ENCODE data around the gene SEC23A.
"Not testable (repeated sequence)": the region's sequence is repeated elsewhere in the genome, so short reads cannot be mapped to it uniquely, and the experiment has no call there.

The SEC23A gene

GRCh38 chr14:39055786-39056474 is 47.1 kb downstream of the SEC23A start:
- H3K79me2 ChIP-seq (ENCODE audit: insufficient read depth, low read length) = no peaks in the 10 kb centered on the region

DNA sequence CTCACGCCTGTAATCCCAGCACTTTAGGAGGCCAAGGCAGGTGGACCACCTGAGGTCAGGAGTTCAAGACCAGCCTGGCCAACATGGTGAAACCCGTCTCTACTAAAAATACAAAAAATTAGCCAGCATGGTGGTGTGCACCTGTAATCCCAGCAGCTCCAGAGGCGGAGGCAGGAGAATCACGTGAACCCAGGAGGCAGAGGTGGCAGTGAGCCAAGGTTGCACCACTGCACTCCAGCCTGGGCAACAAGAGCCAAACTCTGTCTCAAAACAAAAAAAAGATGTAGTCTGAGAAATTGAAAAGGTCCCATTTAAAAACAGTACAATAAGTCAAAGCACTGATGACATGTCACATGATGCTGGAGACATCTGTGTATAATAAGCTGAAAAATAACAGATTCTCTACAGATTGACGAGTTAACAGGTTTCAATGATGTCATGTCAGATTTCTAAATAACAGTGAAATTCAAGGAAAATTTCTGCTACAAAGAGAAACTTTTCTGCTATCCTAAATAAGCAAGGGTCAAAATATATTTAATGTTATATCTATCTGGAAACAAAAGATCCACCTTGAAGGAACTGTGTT is 50.1 kb downstream of the SEC23A start:
- not testable (repeated sequence) for H3K4me1 ChIP-seq (ENCODE audit: insufficient read depth, low read length, poor library complexity, severe bottlenecking); H3K79me2 ChIP-seq (ENCODE audit: insufficient read depth, low read length); H3K9me2 ChIP-seq (replicated peaks; ENCODE audit: low read depth, low read length); H2AFZ ChIP-seq (ENCODE audit: low read length); H3K9ac ChIP-seq (ENCODE audit: low read depth, low read length, poor library complexity, severe bottlenecking); H3K4me2 ChIP-seq (ENCODE audit: low read depth, low read length, poor library complexity, severe bottlenecking); H3F3A ChIP-seq (ENCODE audit: low read depth); H3K27me3 ChIP-seq (ENCODE audit: insufficient read depth, low read length, poor library complexity, severe bottlenecking); H4K20me1 ChIP-seq (ENCODE audit: insufficient read depth, low read length, poor library complexity, severe bottlenecking); H3K4me3 ChIP-seq (ENCODE audit: low read length, poor library complexity, severe bottlenecking)
- Histone ChIP-seq H3K9me3 (ENCODE audit: insufficient read depth, low read depth, low read length) (peaks cover 20% of the 10 kb centered on the region; the same call in 1 of the 2 replicates), H3K36me3 (ENCODE audit: insufficient read depth, low read length) (peaks cover 59% of the 10 kb centered on the region)

More at GRCh38 chr14:39055786-39056474, 47.1 kb downstream of the SEC23A start:
- no peak overlapping the region for H2AFZ ChIP-seq (ENCODE audit: low read length)
- TF ChIP-seq, protein P1, sequence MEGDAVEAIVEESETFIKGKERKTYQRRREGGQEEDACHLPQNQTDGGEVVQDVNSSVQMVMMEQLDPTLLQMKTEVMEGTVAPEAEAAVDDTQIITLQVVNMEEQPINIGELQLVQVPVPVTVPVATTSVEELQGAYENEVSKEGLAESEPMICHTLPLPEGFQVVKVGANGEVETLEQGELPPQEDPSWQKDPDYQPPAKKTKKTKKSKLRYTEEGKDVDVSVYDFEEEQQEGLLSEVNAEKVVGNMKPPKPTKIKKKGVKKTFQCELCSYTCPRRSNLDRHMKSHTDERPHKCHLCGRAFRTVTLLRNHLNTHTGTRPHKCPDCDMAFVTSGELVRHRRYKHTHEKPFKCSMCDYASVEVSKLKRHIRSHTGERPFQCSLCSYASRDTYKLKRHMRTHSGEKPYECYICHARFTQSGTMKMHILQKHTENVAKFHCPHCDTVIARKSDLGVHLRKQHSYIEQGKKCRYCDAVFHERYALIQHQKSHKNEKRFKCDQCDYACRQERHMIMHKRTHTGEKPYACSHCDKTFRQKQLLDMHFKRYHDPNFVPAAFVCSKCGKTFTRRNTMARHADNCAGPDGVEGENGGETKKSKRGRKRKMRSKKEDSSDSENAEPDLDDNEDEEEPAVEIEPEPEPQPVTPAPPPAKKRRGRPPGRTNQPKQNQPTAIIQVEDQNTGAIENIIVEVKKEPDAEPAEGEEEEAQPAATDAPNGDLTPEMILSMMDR (conservative IDR thresholded peaks at IDR 0.05; ENCODE audit: low read length) = no peak
- TF ChIP-seq EZH2phosphoT487 (IDR thresholded peaks at IDR 0.05; ENCODE audit: borderline replicate concordance) = no peak
- H3K4me2 ChIP-seq (ENCODE audit: low read depth, low read length, poor library complexity, severe bottlenecking) = no peak overlapping the region
- peaks cover 20% of the 10 kb centered on the region; the same call in 1 of the 2 replicates for H3K9me3 ChIP-seq (ENCODE audit: insufficient read depth, low read depth, low read length)
- no peaks in the 10 kb centered on the region for H4K20me1 ChIP-seq (ENCODE audit: insufficient read depth, low read length, poor library complexity, severe bottlenecking)
- no peaks in the 10 kb centered on the region for H3K27me3 ChIP-seq (ENCODE audit: insufficient read depth, low read length, poor library complexity, severe bottlenecking)
- H3K36me3 ChIP-seq (ENCODE audit: insufficient read depth, low read length) = peaks cover 62% of the 10 kb centered on the region
- no peaks in the 10 kb centered on the region for H3K9me2 ChIP-seq (replicated peaks; ENCODE audit: low read depth, low read length)
- H3F3A ChIP-seq (ENCODE audit: low read depth) = no peaks in the 10 kb centered on the region
- no peaks in the 10 kb centered on the region for H3K4me1 ChIP-seq (ENCODE audit: insufficient read depth, low read length, poor library complexity, severe bottlenecking)
- H3K4me3 ChIP-seq (ENCODE audit: low read length, poor library complexity, severe bottlenecking) = no peak overlapping the region
- no peak overlapping the region for H3K9ac ChIP-seq (ENCODE audit: low read depth, low read length, poor library complexity, severe bottlenecking)

- Histone ChIP-seq H3K9me3 (ENCODE audit: insufficient read depth, low read depth, low read length) (peaks cover 6% of the 10 kb centered on the region; the same call in 1 of the 2 replicates), H3K4me3 (ENCODE audit: low read length, poor library complexity, severe bottlenecking) (no peak overlapping the region), H2AFZ (ENCODE audit: low read length) (no peak overlapping the region), H3K4me1 (ENCODE audit: insufficient read depth, low read length, poor library complexity, severe bottlenecking) (no peaks in the 10 kb centered on the region), H3K9me2 (replicated peaks; ENCODE audit: low read depth, low read length) (no peaks in the 10 kb centered on the region), H3F3A (ENCODE audit: low read depth) (no peaks in the 10 kb centered on the region), H3K9ac (ENCODE audit: low read depth, low read length, poor library complexity, severe bottlenecking) (no peak overlapping the region), H3K79me2 (ENCODE audit: insufficient read depth, low read length) (no peaks in the 10 kb centered on the region), H3K4me2 (ENCODE audit: low read depth, low read length, poor library complexity, severe bottlenecking) (no peak overlapping the region), H4K20me1 (ENCODE audit: insufficient read depth, low read length, poor library complexity, severe bottlenecking) (no peaks in the 10 kb centered on the region), H3K36me3 (ENCODE audit: insufficient read depth, low read length) (peaks cover 65% of the 10 kb centered on the region), H3K27me3 (ENCODE audit: insufficient read depth, low read length, poor library complexity, severe bottlenecking) (no peaks in the 10 kb centered on the region)
- TF ChIP-seq, protein P1 (conservative IDR thresholded peaks at IDR 0.05; ENCODE audit: low read length) = no peak
- no peak for TF ChIP-seq EZH2phosphoT487 (IDR thresholded peaks at IDR 0.05; ENCODE audit: borderline replicate concordance)
Observed at GRCh38 chr14:39050389-39050788, 52.6 kb downstream of the SEC23A start.

DNA sequence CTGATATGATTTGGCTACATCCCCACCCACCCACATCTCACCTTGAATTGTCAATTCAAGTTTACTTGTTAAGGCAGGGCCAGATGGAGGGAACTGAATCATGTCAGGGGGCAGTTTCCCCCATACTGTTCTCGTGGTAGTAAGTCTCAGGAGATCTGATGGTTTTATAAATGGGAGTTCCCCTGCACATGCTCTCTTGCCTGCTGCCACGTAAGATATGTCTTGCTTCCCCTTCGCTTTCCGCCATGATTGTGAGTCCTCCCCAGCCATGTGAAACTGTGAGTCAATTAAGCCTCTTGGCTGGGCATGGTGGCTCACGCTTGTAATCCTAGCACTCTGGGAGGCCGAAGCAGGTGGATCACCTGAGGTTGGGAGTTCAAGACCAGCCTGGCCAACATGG is 57.1 kb downstream of the SEC23A start:
- H3K4me3 ChIP-seq (ENCODE audit: low read length, poor library complexity, severe bottlenecking); H3K9me3 ChIP-seq (ENCODE audit: insufficient read depth, low read depth, low read length); H3K4me1 ChIP-seq (ENCODE audit: insufficient read depth, low read length, poor library complexity, severe bottlenecking); H3F3A ChIP-seq (ENCODE audit: low read depth); H3K79me2 ChIP-seq (ENCODE audit: insufficient read depth, low read length); H4K20me1 ChIP-seq (ENCODE audit: insufficient read depth, low read length, poor library complexity, severe bottlenecking); H2AFZ ChIP-seq (ENCODE audit: low read length); H3K27me3 ChIP-seq (ENCODE audit: insufficient read depth, low read length, poor library complexity, severe bottlenecking); H3K9me2 ChIP-seq (replicated peaks; ENCODE audit: low read depth, low read length); H3K9ac ChIP-seq (ENCODE audit: low read depth, low read length, poor library complexity, severe bottlenecking); H3K4me2 ChIP-seq (ENCODE audit: low read depth, low read length, poor library complexity, severe bottlenecking): not testable (repeated sequence)
- H3K36me3 ChIP-seq (ENCODE audit: insufficient read depth, low read length) = peaks cover 44% of the 10 kb centered on the region
